HS-5 (cell line): ENCODE results near the gene FHL3.
"Not testable (repeated sequence)": the region's sequence is repeated elsewhere in the genome, so short reads cannot be mapped to it uniquely, and the experiment has no call there.

Experiments
- DNase-seq: peaks from one replicate; pipeline ENCODE4 v3.0.0-alpha.2; 2012; ENCODE audit warnings: low read depth

Gene FHL3

DNA sequence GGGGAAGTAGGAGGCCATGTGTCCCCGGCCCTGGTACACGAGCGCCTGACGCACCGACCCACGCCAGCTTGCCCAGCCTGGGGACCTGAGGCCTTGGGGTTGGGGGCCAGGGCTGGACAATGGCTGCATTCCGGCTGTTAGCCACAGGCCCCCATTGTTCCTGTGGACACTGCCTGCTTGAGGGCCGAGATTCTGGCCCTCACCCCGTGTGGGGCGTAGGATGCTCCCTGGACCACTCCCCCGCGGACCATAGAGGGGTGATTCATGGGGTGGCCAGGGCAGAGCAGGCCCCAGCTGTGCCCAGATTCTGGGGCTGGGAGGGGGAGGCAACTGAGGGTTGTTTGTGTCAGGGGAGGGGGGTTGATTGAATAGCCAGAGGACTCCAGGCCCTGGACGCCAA is 29.6 kb upstream of the FHL3 start:
- no peak for DNase-seq

DNA sequence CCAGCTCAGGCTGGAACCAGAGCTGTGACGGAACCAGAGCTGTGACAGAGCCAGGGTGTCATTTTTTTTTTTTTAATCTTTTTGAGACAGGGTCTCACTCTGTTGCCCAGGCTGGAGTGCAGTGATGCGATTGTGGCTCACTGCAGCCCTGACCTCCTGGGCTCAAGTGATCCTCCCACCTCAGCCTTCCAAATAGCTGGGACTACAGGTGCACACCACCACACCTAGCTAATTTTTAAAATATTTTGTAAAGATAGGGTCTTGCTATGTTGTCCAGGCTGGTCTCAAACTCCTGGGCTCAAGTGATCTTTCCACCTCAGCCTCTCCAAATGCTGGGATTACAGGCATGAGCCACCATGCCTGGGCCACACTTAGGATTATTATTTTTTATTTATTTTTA is 27.7 kb upstream of the FHL3 start:
- not testable (repeated sequence) for DNase-seq

DNA sequence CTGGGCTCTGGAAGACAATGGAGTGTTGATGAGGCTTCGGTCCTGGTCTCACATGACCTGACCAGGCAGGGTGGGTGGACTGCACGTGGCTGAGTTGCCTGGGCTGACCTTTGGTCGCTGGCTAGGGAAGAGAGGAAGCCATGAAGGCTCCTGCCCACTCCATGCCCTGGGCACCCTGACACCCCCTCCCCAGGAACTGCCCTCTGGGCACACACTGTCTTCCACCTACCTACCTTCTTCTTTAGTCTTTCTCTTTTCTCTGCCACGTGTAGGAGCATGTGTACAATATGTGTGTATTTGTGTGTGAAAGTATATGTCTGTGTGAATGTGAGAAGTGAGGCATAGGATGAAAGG is 26.2 kb upstream of the FHL3 start:
- no peak for DNase-seq

DNA sequence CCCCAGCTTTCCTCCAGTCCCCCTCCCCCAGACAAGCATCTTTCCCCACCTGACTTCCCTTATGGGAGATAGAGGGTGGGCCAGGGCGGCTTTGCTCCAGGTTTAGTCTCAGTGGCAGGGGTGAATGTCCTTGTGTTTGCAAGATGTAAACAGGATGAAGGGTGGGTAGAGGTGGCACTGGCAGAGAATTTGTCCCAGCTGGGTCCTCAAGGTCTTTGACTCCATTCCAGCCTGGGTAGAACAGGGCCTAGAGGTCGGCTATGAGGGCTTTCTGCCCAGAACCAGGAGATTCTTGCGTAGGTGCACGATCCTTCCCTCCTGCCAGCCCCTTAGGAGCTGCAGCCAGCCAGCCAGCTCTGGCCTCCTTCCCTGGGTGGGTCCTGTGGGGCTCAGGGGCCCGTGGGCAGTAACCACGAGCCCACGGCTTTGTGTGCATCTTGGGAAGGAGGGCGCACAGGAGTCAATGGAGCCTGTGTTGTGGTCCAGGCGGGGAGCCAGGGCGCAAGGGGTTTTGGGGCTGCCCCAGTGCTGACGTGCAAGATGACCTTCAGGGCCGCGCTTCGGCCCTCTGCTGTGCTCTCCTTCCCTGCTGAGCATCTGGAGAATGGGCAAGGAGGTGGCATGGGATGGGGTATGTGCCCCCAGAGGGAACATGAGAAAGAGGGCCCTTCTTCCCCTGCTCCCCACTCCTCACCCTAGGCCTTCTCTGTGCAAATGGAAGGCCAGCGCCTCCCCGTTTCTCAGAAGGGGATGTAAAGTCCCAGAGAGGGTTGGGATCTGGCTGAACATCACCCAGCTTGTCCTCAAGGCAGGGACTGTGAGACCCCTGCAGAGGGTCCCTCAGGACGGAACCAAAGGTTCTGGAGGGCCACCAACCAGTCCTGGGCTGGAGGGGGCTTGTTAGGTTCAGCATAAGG is 25.5 kb upstream of the FHL3 start:
- DNase-seq, result no peak

DNA sequence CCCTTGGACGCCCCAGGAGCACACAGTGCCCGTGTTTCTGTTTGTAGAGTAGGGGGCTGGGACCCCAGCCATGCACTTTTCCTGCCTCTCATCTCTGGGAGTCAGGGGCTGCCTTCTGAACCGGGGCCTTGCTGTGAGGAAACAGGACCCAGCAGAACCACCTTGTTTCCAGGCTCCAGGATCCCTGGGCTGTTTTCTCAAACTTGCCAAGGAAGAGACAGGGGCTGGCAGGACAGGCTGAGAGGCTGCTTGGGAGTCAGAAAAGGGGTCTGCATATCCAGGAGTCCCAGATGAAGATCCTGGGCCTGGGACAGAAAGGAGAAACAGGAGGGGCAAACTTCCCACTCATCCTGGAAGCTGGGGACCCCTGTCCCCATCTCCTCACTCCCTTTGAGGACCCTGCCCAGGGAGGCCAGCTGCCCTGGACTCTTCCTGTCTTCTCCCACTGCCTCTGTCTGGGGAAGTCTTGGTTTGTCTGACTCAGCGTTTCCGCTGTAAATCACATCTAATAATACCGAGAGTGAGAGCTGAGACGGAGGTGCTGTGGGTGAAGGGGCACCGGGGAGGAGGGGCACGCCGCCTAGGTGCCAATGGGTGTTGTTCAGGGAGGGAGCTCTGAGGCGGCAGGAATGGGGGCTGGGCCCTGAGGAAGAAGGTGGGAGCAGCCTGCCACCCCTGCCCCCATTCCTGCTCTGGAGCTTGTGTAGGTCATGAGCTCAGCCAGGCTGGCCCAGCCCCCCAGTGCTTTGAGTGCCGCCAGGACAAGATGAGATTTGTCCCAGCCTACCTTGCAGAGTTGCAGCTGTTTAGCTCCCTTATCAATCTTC is 24.6 kb upstream of the FHL3 start:
- DNase-seq, result no peak

DNA sequence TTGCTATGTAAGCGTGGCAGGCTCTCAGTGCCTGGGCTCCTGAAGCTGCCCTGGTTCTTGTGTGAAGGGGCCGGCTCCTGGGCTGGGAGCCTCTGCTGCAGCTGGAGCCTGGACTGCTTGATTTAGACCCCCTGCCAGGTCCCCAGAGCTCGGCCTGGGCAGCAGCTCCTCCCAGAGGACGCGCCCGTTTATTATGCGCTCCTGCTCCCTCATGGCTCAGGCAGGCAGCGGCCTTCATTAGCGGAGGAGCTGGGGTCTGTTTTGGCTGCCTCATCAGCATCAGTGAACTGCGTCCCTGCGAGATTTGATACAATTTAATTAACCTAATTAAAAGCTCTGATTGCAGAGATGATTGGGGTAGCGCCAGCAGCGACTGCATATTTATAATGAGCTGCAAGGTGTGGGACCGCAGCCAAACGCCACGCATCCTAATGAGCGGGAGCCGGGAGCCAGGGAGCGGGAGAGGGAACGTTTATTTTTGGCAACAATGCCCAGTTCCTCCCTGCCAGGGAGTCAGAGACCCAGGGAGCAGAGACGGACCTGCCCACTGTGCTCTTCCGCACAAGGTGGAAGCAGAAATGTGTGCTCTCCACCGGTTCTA is 23.9 kb upstream of the FHL3 start:
- no peak for DNase-seq

DNA sequence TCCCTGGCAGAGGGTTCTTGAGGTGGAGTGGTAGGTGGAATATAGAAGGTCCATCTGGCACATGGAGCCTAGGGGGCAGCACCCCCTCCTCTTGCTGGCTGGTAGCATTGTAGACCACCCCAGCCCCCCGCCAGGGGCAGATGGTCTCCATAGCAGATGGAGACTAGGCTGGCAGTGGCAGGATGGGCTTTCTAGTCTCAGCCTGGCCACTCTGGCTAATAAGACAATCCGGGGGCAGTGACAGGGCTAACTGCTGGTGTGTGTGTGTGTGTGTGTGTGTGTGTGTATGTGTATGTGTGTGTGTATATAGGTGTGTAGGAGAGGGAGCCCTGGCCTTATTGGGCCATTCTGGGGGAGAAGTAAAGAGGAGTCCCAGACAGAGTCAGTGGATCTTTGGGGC is 23.4 kb upstream of the FHL3 start:
- DNase-seq, result no peak

DNA sequence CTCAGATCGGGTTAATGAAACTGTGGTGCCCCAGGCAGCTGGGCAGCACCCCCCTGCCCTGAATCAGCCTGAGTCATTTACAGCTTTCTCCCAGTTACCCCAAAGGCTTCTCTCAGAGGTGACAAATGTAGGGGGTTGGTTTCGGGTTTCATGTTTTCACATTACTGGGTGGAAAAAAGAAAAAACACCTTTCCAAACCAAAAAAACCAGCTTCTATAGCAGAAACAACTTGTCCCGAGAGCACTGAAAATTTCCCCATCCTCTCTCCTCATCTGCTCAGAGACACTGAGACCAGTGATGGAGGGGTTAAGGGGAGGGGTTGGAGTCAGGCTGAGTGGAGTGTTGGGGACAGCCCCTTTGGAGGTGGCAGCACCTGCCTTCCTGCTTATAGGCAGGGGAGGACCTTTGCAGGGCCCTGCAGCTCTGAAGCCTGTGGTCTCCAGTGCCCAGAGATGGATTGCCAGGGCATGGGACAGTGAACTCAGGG is 22.8 kb upstream of the FHL3 start:
- no peak for DNase-seq

DNA sequence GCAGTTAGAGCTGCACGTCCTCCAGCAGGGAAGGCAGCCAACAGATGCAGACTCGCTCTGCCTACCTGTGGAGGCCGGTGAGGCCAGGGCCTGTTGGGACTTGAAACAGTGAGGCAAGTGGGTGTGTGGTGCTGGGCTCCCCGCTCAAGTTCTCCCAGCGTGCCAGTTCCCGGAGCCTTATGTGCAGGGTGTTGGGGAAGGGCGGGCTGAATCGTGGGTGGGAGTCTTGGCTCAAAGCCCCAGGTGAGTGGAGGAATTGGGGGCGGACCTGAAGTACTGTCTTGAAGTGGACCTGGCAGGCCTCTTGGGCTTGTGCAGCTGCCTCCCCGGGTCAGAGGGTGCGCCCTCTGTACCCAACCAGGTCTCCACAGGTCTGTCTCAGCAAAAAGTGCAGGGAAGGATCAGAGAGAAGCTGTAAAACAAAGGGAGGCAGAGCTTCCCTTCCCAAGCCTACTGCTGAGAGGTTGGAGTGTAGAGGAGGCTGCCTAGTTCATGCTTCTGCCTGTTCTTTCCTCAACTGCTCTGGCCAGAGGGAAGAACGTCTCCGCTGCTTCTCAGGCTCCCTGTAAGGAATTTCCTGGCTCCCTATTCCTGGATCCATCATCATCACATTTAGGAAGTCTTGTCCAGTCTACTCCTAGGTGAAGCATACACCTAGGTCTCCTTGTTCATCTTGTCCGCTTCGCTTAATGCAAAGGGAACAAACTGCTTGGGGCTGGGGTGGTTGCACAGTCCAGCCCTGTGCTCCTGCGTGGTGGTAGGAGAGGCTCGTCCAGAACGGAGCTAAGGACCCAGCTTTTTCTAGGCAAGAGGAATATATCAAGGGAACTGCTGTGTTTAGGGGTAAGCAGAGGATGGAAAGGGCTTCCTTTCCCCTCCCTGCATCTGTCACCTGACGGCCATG is 22.1 kb upstream of the FHL3 start:
- no peak for DNase-seq

DNA sequence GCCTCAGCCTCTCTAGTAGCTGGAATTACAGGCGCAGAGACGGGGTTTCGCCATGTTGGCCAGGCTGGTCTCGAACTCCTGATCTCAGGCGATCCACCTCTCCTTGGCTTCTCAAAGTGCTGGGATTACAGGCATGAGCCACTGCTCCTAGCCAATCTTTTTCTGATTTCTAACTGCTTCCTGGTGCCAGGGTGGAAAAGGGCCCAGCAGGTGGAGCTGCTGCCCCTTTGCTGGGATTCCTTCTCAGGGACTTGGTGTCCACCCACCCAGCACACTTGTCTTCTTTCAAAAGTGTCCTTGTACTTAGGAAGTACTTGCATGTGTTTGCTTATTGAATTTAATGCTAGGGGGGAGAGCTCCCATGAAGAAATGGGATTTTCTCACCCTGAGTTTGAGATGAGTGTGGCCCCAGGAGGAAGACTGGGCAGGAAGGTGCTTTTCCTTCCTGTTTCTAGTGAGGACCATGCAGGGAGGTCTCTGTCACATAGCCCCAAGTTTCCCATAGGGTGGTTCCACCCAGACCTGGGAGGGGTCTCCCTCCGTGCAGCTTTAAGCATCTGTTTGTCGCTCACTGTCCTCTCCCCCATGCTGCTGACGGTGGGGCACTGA is 21.4 kb upstream of the FHL3 start:
- DNase-seq, result no peak

DNA sequence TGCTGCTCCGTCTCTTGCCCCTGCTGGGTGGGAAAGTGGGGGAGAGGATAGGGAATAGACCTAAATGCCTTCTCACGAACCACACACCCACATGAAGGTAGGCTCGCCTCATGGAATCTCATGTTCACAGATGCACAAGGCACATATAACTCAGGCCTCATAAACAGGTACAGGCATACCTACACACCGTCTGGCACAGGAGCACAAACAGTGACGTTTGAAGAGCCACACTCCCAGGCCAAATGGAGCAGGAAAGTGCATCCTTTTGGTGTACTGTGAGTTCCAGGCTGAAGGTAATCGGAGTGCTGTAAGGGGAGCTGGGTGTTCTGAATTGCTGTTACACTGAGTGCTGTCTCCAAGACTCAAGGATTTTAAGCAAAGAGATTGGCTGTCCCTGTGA is 20.4 kb upstream of the FHL3 start:
- DNase-seq, result no peak

DNA sequence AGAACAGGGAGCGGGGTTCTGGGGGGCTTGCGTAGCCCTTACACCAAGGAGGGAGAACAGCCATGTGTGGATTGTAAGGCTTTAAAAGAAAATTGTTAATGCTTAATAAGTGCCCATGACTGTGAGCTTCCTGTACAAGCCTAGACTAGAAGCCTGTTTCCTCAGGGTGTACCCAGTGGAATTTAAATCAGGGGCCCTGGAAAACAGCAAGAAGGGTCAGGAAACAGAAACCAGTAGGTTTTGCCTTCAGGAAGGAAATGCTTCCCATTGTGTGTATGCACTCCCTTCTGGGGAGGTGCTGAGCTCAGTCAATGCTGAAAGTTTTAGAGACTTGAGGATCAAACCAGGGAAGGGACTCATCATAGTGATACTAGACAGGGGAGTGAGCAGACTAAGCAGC is 19.9 kb upstream of the FHL3 start:
- DNase-seq, result no peak

DNA sequence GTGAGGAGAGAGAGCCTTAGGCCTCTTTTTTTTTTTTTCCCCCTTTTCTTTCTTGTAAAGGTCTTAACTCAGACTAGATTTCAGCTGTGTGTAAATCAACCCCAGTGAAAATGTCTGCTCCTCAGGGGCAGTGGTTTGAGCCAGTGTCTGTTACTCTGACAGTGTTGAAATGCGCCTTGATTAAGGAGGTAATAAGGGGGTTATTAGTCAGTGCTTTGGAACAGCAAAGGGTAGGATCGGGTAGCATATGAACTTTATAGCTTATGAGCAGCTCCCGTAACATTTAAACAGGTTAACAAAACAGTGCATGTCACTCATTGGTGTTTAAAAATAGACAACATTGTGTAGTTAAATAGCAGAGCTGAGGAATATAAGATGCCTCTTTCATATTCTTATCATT is 17.5 kb upstream of the FHL3 start:
- no peak for DNase-seq

DNA sequence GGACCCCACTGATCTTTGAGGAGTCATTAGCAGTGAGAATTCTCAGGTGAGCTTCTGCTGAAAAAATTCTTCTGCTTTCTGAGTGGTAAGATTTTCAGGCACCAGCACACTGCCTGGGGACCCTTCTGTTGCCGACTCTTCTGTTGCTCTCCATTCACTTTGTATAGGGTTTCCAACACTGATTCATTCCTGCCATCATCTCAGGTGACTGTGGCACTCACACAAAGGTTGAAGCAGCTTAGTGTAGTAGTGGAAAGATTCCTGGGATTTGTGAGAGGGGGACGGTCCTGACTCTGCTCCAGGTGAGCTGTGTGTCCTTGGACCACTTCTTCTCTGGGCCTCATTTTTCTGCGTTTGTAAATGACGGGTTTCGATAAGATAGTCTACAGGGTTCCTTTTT is 16.7 kb upstream of the FHL3 start:
- no peak for DNase-seq

DNA sequence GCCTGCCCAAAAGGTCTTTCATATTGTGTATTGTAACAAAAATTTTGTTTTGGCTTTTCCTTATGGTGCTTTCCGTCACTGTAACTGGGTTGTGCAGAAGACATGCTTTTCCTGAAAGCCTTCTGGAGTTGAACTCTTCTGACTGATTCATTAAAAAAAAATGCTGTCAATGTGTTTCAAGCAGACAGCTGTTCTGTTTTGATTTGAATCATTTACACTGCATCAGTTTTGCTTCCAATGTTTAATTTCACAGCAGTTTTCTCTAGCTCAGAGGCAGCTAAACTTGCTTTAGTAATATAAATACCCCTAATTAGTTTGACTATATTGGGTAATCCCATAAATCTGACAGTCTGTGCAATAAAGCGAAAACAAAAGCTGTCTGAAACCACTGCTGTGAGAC is 15.1 kb upstream of the FHL3 start:
- no peak for DNase-seq

DNA sequence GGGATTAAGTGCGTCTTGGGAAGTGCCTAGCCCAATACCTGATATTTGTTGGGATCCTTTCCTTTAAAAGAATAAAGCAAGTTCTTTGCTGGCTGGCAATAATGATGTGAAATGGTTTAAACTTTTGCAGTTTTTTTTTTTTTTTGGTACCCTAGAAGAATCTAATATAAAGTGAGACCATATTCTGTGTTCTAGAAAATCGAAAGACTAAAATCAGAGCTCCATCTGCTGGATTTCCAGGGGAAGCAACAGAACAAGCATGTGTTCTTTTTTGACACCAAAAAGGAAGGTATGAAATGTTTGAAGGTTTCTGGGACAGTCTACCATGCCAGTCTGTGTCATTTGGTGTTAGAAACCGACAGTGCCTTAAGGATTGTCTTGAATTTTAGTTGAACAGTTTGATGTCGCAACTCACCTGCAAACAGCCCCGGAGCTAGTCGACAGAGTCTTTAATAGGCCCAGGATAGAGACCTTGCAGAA is 13.6 kb upstream of the FHL3 start:
- no peak for DNase-seq

DNA sequence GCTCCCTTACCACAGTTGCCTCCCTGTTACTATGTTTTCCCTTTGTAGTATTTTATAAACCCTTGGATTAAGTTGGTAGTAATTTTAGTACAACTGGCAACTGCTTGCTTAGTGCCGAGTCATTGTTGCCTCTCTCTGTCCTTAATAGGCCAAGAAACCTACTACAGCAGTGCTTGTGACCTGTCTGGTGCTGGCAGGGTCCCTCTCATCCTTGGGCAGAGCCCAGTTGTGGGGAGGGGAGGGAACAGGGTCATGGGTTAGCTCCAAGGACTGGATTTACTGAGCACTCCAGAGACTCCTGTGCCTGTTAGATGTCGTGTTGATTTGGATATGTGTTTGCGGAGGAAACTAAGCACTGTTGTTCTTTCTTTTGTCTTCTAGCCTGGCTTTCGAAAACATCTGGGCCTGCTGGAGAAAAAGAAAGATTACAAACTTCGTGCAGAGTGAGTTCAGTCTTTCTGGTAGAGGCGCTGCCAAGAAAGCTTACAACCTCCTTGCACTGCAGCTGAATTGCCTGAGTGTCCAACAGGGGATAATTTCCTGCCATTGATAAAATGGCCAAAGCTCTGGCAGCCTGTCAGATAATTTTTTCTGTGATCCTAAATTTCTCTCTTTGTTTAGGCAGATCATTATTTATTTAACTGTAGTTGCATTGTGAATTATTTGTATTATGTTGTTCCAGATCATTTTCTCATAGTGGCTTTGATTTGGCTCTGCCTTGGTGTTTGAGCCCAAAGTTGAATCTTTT is 10.8 kb upstream of the FHL3 start:
- DNase-seq, result no peak

DNA sequence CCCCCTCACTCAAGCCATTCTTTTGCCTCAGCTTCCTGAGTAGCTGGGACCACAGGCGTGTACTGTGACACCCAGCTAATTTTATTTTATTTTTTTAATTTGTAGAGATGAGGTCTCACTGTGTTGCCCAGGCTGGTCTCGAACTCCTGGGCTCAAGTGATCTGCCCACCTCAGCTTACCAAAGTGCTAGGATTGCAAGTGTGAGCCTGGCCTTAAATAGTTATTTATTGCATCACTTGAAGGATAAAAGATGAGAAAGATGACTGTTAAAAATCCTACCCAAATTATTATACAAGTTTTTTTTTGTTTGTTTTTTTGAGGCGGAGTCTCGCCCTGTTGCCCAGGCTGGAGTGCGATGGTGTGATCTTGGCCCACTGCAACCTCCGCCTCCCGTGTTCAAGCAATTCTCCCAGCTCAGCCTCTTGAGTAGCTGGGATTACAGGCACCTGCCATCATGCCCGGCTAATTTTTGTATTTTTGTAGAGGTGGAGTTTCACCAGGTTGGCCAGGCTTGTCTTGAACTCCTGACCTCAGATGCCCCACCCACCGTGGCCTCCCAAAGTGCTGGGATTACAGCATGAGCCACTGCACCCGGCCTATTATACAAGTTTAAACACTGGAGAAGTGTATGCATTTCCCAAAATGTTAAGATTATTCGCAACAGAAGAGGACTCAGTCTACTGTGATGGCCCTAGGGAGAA is 9.6 kb upstream of the FHL3 start:
- no peak for DNase-seq

DNA sequence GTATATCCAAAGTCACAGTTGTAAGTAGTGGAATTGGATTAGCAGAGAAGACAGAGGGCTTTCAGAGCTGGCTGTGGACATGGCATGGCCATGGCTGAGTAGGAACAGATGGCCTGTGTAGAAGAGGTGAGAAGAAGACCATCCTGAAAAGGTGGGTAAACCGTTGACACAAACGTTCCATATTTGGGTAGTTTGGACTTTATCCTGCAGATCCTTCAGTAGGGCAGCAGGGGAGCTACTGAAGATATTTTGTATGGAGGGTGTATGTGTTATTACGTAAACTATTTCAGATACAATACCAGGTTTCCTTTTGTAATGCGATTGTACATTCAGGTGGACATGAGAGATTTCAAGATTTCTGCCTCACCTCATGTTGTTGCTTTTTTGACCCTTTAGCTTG is 8.9 kb upstream of the FHL3 start:
- DNase-seq, result no peak

DNA sequence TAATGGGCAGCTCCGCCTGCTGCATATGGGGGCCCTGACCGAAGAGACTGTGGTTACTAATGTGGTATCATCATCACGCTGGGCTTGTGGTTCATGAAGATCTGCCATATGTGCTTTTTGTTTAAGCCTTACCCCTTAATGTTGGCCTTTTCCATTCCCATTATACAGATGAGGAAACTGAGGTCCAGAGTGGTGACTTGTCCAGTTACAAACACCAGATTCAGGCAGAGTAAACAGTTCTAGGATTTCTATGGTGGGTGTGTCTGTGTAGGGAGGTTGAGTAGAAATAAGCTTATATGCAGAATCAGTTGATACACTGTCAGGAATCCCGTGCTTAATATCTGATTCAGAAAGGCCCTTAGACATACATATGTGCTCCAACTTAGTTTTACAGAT is 7.9 kb upstream of the FHL3 start:
- DNase-seq, result no peak
